ENCODE data around the gene RASAL3.

The RASAL3 gene

GRCh38 chr19:15422296-15423075 lies 41.9 kb downstream of the RASAL3 start:
- H4K20me1 ChIP-seq (ENCODE audit: insufficient read depth, low read length): peaks cover 22% of the 10 kb centered on the region
- H3K79me2 ChIP-seq (ENCODE audit: insufficient read depth, low read length): peaks cover 18% of the 10 kb centered on the region
- no peak overlapping the region for H3K27ac ChIP-seq (ENCODE audit: low read length)
- H3K9me3 ChIP-seq (ENCODE audit: insufficient read depth, low read length, severe bottlenecking): no peaks in the 10 kb centered on the region
- peaks cover 20% of the 10 kb centered on the region for H3K4me1 ChIP-seq (ENCODE audit: insufficient read depth, low read length)
- H3K36me3 ChIP-seq (ENCODE audit: insufficient read depth, low read length): peaks cover 56% of the 10 kb centered on the region
- H2AFZ ChIP-seq (ENCODE audit: low read depth, low read length): no peak overlapping the region
- no peak overlapping the region for H3K4me2 ChIP-seq (ENCODE audit: insufficient read depth, low read length)
- H3K27me3 ChIP-seq (ENCODE audit: insufficient read depth, low read length, poor library complexity): no peaks in the 10 kb centered on the region
- no peak for DNase-seq
- H3K9ac ChIP-seq (ENCODE audit: low read depth, low read length): no peak overlapping the region
- no peak for ATAC-seq (ENCODE audit: insufficient read depth, low read depth)
- H3K4me3 ChIP-seq (ENCODE audit: low read depth in 1 of 2, low read length in 2 of 2): no peak overlapping the region
- TF ChIP-seq EZH2 (IDR thresholded peaks at IDR 0.05; ENCODE audit: borderline replicate concordance, low read depth, low read length, severe bottlenecking) (no peak), CTCF (IDR thresholded peaks at IDR 0.05; ENCODE audit: borderline replicate concordance, extremely low read depth, low read length, poor library complexity, severe bottlenecking) (no peak)

GRCh38 chr19:15421721-15422260 lies 42.6 kb downstream of the RASAL3 start:
- Histone ChIP-seq H3K4me2 (ENCODE audit: insufficient read depth, low read length) (no peak overlapping the region), H3K9ac (ENCODE audit: low read depth, low read length) (no peak overlapping the region), H3K27ac (ENCODE audit: low read length) (no peak overlapping the region), H3K36me3 (ENCODE audit: insufficient read depth, low read length) (peaks cover 49% of the 10 kb centered on the region), H4K20me1 (ENCODE audit: insufficient read depth, low read length) (peaks cover 21% of the 10 kb centered on the region), H3K4me3 (ENCODE audit: low read depth in 1 of 2, low read length in 2 of 2) (no peak overlapping the region), H3K27me3 (ENCODE audit: insufficient read depth, low read length, poor library complexity) (no peaks in the 10 kb centered on the region), H3K4me1 (ENCODE audit: insufficient read depth, low read length) (peaks cover 27% of the 10 kb centered on the region), H2AFZ (ENCODE audit: low read depth, low read length) (no peak overlapping the region), H3K79me2 (ENCODE audit: insufficient read depth, low read length) (peaks cover 23% of the 10 kb centered on the region), H3K9me3 (ENCODE audit: insufficient read depth, low read length, severe bottlenecking) (no peaks in the 10 kb centered on the region)
- no peak for DNase-seq
- ATAC-seq (ENCODE audit: insufficient read depth, low read depth): no peak
- TF ChIP-seq EZH2 (IDR thresholded peaks at IDR 0.05; ENCODE audit: borderline replicate concordance, low read depth, low read length, severe bottlenecking): no peak
- no peak for TF ChIP-seq CTCF (IDR thresholded peaks at IDR 0.05; ENCODE audit: borderline replicate concordance, extremely low read depth, low read length, poor library complexity, severe bottlenecking)

GRCh38 chr19:15421136-15421695 lies 43.1 kb downstream of the RASAL3 start:
- ATAC-seq (ENCODE audit: insufficient read depth, low read depth) (no peak), DNase-seq (no peak)
- H3K79me2 ChIP-seq (ENCODE audit: insufficient read depth, low read length): peaks cover 29% of the 10 kb centered on the region
- H3K27me3 ChIP-seq (ENCODE audit: insufficient read depth, low read length, poor library complexity): no peaks in the 10 kb centered on the region
- no peaks in the 10 kb centered on the region for H3K9me3 ChIP-seq (ENCODE audit: insufficient read depth, low read length, severe bottlenecking)
- no peak for TF ChIP-seq EZH2 (IDR thresholded peaks at IDR 0.05; ENCODE audit: borderline replicate concordance, low read depth, low read length, severe bottlenecking)
- TF ChIP-seq CTCF (IDR thresholded peaks at IDR 0.05; ENCODE audit: borderline replicate concordance, extremely low read depth, low read length, poor library complexity, severe bottlenecking): no peak
- peaks cover 46% of the 10 kb centered on the region for H3K36me3 ChIP-seq (ENCODE audit: insufficient read depth, low read length)
- H3K9ac ChIP-seq (ENCODE audit: low read depth, low read length): no peak overlapping the region
- H3K4me1 ChIP-seq (ENCODE audit: insufficient read depth, low read length): peaks cover 32% of the 10 kb centered on the region
- H2AFZ ChIP-seq (ENCODE audit: low read depth, low read length): no peak overlapping the region
- H3K4me2 ChIP-seq (ENCODE audit: insufficient read depth, low read length): no peak overlapping the region
- H3K27ac ChIP-seq (ENCODE audit: low read length): no peak overlapping the region
- H3K4me3 ChIP-seq (ENCODE audit: low read depth in 1 of 2, low read length in 2 of 2): no peak overlapping the region
- peaks cover 22% of the 10 kb centered on the region for H4K20me1 ChIP-seq (ENCODE audit: insufficient read depth, low read length)

All from DND-41 (cell line).